HepG2 (cell line): ENCODE results near the gene ANKRD65. TPM values are rescaled to one million over a fixed set of nuclear protein-coding genes. Genes with fewer than 3 reads are reported as not detected.

Experiments
- ATAC-seq: fragments of 200-7000 bp; cut with Tn5 transposase; 3 replicates; pipeline ENCODE4 v1.9.1; 2020; ENCODE audit warnings: mild to moderate bottlenecking, moderate library complexity
- BruUV-seq: library from RNA; stranded (reverse); fragments of 400-500 nt; replicated peaks from 2 replicates; lab custom pipeline; 2021; lab: Mats Ljungman, UMichigan
- CTCF ChIA-PET: fragments of 300-600 bp; formaldehyde crosslinking; extraction: SDS; loops from one replicate; lab custom pipeline; 2021; ENCODE audit warnings: low total read pairs, inconsistent platforms, low intra/inter-chr PET ratio; lab: Yijun Ruan, JAX
- POLR2A ChIA-PET: fragments of 350-600 bp; sonication (Branson Sonifier 250); formaldehyde crosslinking; loops from one replicate; lab custom pipeline; 2020; ENCODE audit warnings: antibody characterized with exemption, inconsistent platforms; lab: Yijun Ruan, JAX
- DNase-seq: peaks from one replicate; pipeline ENCODE4 v3.0.0-alpha.2; 2015; ENCODE audit warnings: low spot score
- FAIRE-seq: peaks from 3 replicates; lab custom pipeline; 2011; peaks lifted over from hg19 to GRCh38; lab: Jason Lieb, UNC
- H2AFZ ChIP-seq: one replicate; pipeline ENCODE4 v1.6.1; 2011; ENCODE audit warnings: low read length, inconsistent platforms
- H3K27ac ChIP-seq: fragments of 300-600 bp; 3 replicates; pipeline ENCODE4 v1.8.0; 2011; ENCODE audit warnings: mixed run types, mild to moderate bottlenecking, mixed read lengths, low read length, inconsistent platforms; ENCODE audit not compliant: insufficient read depth; ENCODE audit errors: extremely low read length
- H3K27me3 ChIP-seq, 2 experiments: fragments of 200-600 bp in 1 of 2; 2 replicates in 1 of 2; 3 replicates in 1 of 2; pipeline versions ENCODE4 v1.6.0 to v1.8.0; 2011; ENCODE audit warnings: low read length in 2 of 2, mild to moderate bottlenecking in 2 of 2, moderate library complexity in 2 of 2, inconsistent platforms in 1 of 2; ENCODE audit not compliant: insufficient read depth in 2 of 2, control insufficient read depth in 1 of 2
- H3K36me3 ChIP-seq, 2 experiments: fragments of 200-600 bp in 1 of 2; replicated peaks in 1 of 2; 2 replicates in 1 of 2; 3 replicates in 1 of 2; pipeline versions ENCODE4 v1.5.1 to v1.8.0; 2011; ENCODE audit warnings: low read length in 2 of 2, inconsistent platforms in 1 of 2; ENCODE audit not compliant: insufficient read depth in 2 of 2, control insufficient read depth in 1 of 2
- H3K4me1 ChIP-seq: 2 replicates; pipeline ENCODE4 v1.5.1; 2012; ENCODE audit warnings: low read length, inconsistent platforms; ENCODE audit not compliant: insufficient read depth
- H3K4me2 ChIP-seq: 2 replicates; pipeline ENCODE4 v1.6.0; 2011; ENCODE audit warnings: low read depth, low read length, inconsistent platforms
- H3K4me3 ChIP-seq, 3 experiments: fragments of 200-600 bp in 1 of 3; sonication (generic), shearing (Covaris generic) in 1 of 3; replicated peaks in 1 of 3; 2 replicates each; pipeline ENCODE4 v1.5.1; 2011 to 2016; ENCODE audit warnings: low read length in 3 of 3, inconsistent platforms in 2 of 3, low read depth in 2 of 3, mild to moderate bottlenecking in 2 of 3, control low read depth in 1 of 3, mixed read lengths in 1 of 3; ENCODE audit not compliant: insufficient read depth in 1 of 3
- H3K79me2 ChIP-seq: one replicate; pipeline ENCODE4 v1.6.1; 2011; ENCODE audit warnings: low read length, inconsistent platforms; ENCODE audit not compliant: insufficient read depth
- H3K9ac ChIP-seq: 2 replicates; pipeline ENCODE4 v1.6.0; 2011; ENCODE audit warnings: mild to moderate bottlenecking, low read depth, low read length, inconsistent platforms; ENCODE audit not compliant: insufficient read depth
- H3K9me3 ChIP-seq: 2 replicates; pipeline ENCODE4 v1.5.1; 2012; ENCODE audit warnings: mild to moderate bottlenecking, low read length
- H4K20me1 ChIP-seq: 2 replicates; pipeline ENCODE4 v1.6.0; 2011; ENCODE audit warnings: inconsistent platforms, mild to moderate bottlenecking, low read length, moderate library complexity; ENCODE audit not compliant: insufficient read depth
- DR1 ChIP-seq: sonication (generic); formaldehyde crosslinking; IDR thresholded peaks from 2 replicates; pipeline ENCODE4 v1.8.0; 2021; ENCODE audit warnings: mild to moderate bottlenecking, missing genetic modification reagents, inconsistent platforms
- FOXC1 ChIP-seq: sonication (generic); formaldehyde crosslinking; IDR thresholded peaks from 2 replicates; pipeline ENCODE4 v1.8.0; 2022; ENCODE audit warnings: mild to moderate bottlenecking, missing genetic modification reagents, borderline replicate concordance
- FOXO4 ChIP-seq: sonication (generic); formaldehyde crosslinking; conservative IDR thresholded peaks from 2 replicates; pipeline ENCODE4 v1.8.1; 2023; ENCODE audit warnings: missing genetic modification reagents
- JARID2 ChIP-seq: sonication (generic); formaldehyde crosslinking; IDR thresholded peaks from 2 replicates; pipeline ENCODE4 v1.8.1; 2023; ENCODE audit warnings: missing genetic modification reagents, inconsistent platforms; ENCODE audit not compliant: insufficient replicate concordance
- KDM3A ChIP-seq: IDR thresholded peaks from 2 replicates; pipeline ENCODE4 v1.6.1; 2018; ENCODE audit warnings: low read depth, missing compliant biosample characterization
- MTF2 ChIP-seq: sonication (generic); formaldehyde crosslinking; IDR thresholded peaks from 2 replicates; pipeline ENCODE4 v1.5.0; 2020; ENCODE audit warnings: missing genetic modification reagents, borderline replicate concordance
- NCOA1 ChIP-seq: sonication (generic); formaldehyde crosslinking; IDR thresholded peaks from 2 replicates; pipeline ENCODE4 v1.9.0; 2021; ENCODE audit warnings: missing genetic modification reagents
- SMARCC2 ChIP-seq: fragments of 450-650 bp; IDR thresholded peaks from 2 replicates; pipeline ENCODE4 v1.6.1; 2017; ENCODE audit warnings: antibody characterized with exemption, mild to moderate bottlenecking
- ZNF337 ChIP-seq: sonication (generic); formaldehyde crosslinking; IDR thresholded peaks from 2 replicates; pipeline ENCODE4 v1.5.1; 2020; ENCODE audit warnings: missing genetic modification reagents, low read depth, mild to moderate bottlenecking, borderline replicate concordance
- ZNF414 ChIP-seq: sonication (generic); formaldehyde crosslinking; IDR thresholded peaks from 2 replicates; pipeline ENCODE4 v1.5.0; 2020; ENCODE audit warnings: missing genetic modification reagents
- ZNF761 ChIP-seq: sonication (generic); formaldehyde crosslinking; conservative IDR thresholded peaks from 2 replicates; pipeline ENCODE4 v1.4.0; 2020; ENCODE audit warnings: mild to moderate bottlenecking, missing genetic modification reagents
- WGBS: methylation state at CpG from one replicate; pipeline ENCODE4 v1.1.6; 2017; ENCODE audit warnings: low lambda C conversion rate; 5-methylcytosine and 5-hydroxymethylcytosine counted together
- in situ Hi-C: cut with HindIII; loops from 2 replicates; pipeline ENCODE4 v1.10.0; 2017; ENCODE audit warnings: low pct_unique_long_range_greater_than_20kb; ENCODE audit not compliant: extremely low pct_ligation_motif_present
- intact Hi-C: fragments of 100-400 bp; cut with micrococcal nuclease; formaldehyde crosslinking; loops from one replicate; pipeline ENCODE4 v1.10.0; 2022; ENCODE audit not compliant: unreplicated experiment
- polyA plus RNA-seq, 8 experiments: library from polyadenylated mRNA; depleted of rRNA in 3 of 8; stranded (reverse) in 7 of 8; unstranded in 1 of 8; fragments of >200 nt; fragmentation: Illumina TruSeq in 4 of 8; extraction: Trizol in 4 of 8; gene quantifications; 2 replicates each; pipeline versions ENCODE4 v1.2.1 to v1.2.3, GENCODE V29; 2011 to 2016; ENCODE audit warnings: low read depth in 4 of 8, missing spikeins in 1 of 8, mixed read lengths in 1 of 8; ENCODE audit not compliant: insufficient read depth in 1 of 8
- total RNA-seq, 5 experiments: library from RNA; depleted of rRNA; stranded (reverse); fragments of >200 nt; fragmentation: Illumina TruSeq; extraction: Trizol; gene quantifications; 2 replicates each; pipeline ENCODE4 v1.2.3, GENCODE V29; 2016; ENCODE audit warnings: low read depth in 1 of 5

Gene ANKRD65
- total and polyA plus RNA-seq, 2 of the 13 experiments (the other 11 are each of a cell fraction or from before 2014, with no cell fraction given): 12.1 to 30.1 TPM

GRCh38 chr1:1434824-1435105, 13.7 kb upstream of the ANKRD65 start:
- peaks cover 57% of the 10 kb centered on the region for H3K4me1 ChIP-seq
- no peaks in the 10 kb centered on the region for H3K9me3 ChIP-seq
- H3K4me2 ChIP-seq: peak overlapping the region; percentile 89
- no peak overlapping the region for H2AFZ ChIP-seq
- peak overlapping the region; percentile 72 to 88 (median 84) for H3K4me3 ChIP-seq
- no peaks in the 10 kb centered on the region for H4K20me1 ChIP-seq
- H3K27me3 ChIP-seq: no peaks in the 10 kb centered on the region
- FAIRE-seq (no peak), DNase-seq (no peak), ATAC-seq (no peak)
- in situ Hi-C loops (loop anchor here (5.0 kb wide), 1 partner anchor 32 kb away; no protein-coding TSS in a partner anchor), intact Hi-C loops (no loop called here)
- CTCF ChIA-PET: no interaction called here
- no TSS peak for BruUV-seq
- no peaks in the 10 kb centered on the region; a peak in 1 of 5 replicates for H3K36me3 ChIP-seq
- peak overlapping the region; percentile 85 for H3K9ac ChIP-seq
- H3K79me2 ChIP-seq: peaks cover 31% of the 10 kb centered on the region
- H3K27ac ChIP-seq: peak overlapping the region; percentile 94
- 0% methylated on average over 2 of the region's 4 CpGs for WGBS
- TF ChIP-seq KDM3A (no peak), ZNF761 (0 out of 2 replicates have a peak, but pooled peaks have one; percentile 34), NCOA1 (0 out of 2 replicates have a peak, but pooled peaks have one; percentile 66), MTF2 (CRISPR knock-in tag) (peak; percentile 73; the same call in 1 of the 2 replicates), ZNF337 (CRISPR knock-in tag) (0 out of 2 replicates have a peak, but pooled peaks have one; percentile 15), SMARCC2 (no peak), DR1 (CRISPR knock-in tag) (0 out of 2 replicates have a peak, but pooled peaks have one; percentile 6), ZNF414 (CRISPR knock-in tag) (peak; percentile 51; the same call in 1 of the 2 replicates), FOXO4 (CRISPR knock-in tag) (peak; percentile 90; the same call in 1 of the 2 replicates), FOXC1 (0 out of 2 replicates have a peak, but pooled peaks have one; percentile 16), JARID2 (peak; percentile 41)
- TF ChIP-seq, all 625 proteins: peak for 9
- POLR2A ChIA-PET: interaction anchor here (0.9 to 11.0 kb wide), 8 partner anchors 11 to 334 kb away, joined by 3 to 355 read pairs (median 16); partner anchors contain the start of genes ANKRD65, AURKAIP1, CCNL2 and MRPL20
